ENCODE data around the gene NOX3. TPM values are rescaled to one million over a fixed set of nuclear protein-coding genes. Genes with fewer than 3 reads are reported as not detected.

The NOX3 gene
- total RNA-seq, 1 donor = not detected

- TF ChIP-seq CTCF (IDR thresholded peaks at IDR 0.05; ENCODE audit: extremely low read depth, low read depth, low read length) = no peak
- Histone ChIP-seq H3K4me2 (ENCODE audit: insufficient read depth, low read length) (no peak overlapping the region), H3K36me3 (ENCODE audit: insufficient read depth, low read length) (no peaks in the 10 kb centered on the region), H3K4me1 (ENCODE audit: insufficient read depth, low read length) (peaks cover 15% of the 10 kb centered on the region), H2AFZ (ENCODE audit: low read length) (peak overlapping the region; percentile 32), H3K27me3 (ENCODE audit: insufficient read depth, low read length) (no peaks in the 10 kb centered on the region), H3K4me3 (ENCODE audit: insufficient read depth, low read length) (no peak overlapping the region), H3K9me3 (ENCODE audit: low read depth, low read length) (no peaks in the 10 kb centered on the region), H3K27ac (ENCODE audit: low read depth, low read length) (no peak overlapping the region), H4K20me1 (ENCODE audit: insufficient read depth, low read length) (no peaks in the 10 kb centered on the region), H3K79me2 (ENCODE audit: insufficient read depth, low read length) (no peaks in the 10 kb centered on the region)
- DNase-seq (ENCODE audit: insufficient read length, low spot score, missing footprints) = no peak
Observed at GRCh38 chr6:155349129-155349528, 106.5 kb downstream of the NOX3 start.

GRCh38 chr6:155347800-155348199 is 107.8 kb downstream of the NOX3 start:
- peaks cover 10% of the 10 kb centered on the region for H3K4me1 ChIP-seq (ENCODE audit: insufficient read depth, low read length)
- H4K20me1 ChIP-seq (ENCODE audit: insufficient read depth, low read length) = no peaks in the 10 kb centered on the region
- no peak overlapping the region for H3K4me3 ChIP-seq (ENCODE audit: insufficient read depth, low read length)
- no peak overlapping the region for H3K4me2 ChIP-seq (ENCODE audit: insufficient read depth, low read length)
- H3K36me3 ChIP-seq (ENCODE audit: insufficient read depth, low read length) = no peaks in the 10 kb centered on the region
- no peak for DNase-seq (ENCODE audit: insufficient read length, low spot score, missing footprints)
- H3K79me2 ChIP-seq (ENCODE audit: insufficient read depth, low read length) = no peaks in the 10 kb centered on the region
- peak overlapping the region; percentile 39 for H2AFZ ChIP-seq (ENCODE audit: low read length)
- no peaks in the 10 kb centered on the region for H3K27me3 ChIP-seq (ENCODE audit: insufficient read depth, low read length)
- peak overlapping the region; percentile 11 for H3K27ac ChIP-seq (ENCODE audit: low read depth, low read length)
- H3K9me3 ChIP-seq (ENCODE audit: low read depth, low read length) = no peaks in the 10 kb centered on the region
- TF ChIP-seq CTCF (IDR thresholded peaks at IDR 0.05; ENCODE audit: extremely low read depth, low read depth, low read length) = no peak

GRCh38 chr6:155346957-155347356 is 108.7 kb downstream of the NOX3 start:
- no peaks in the 10 kb centered on the region for H3K27me3 ChIP-seq (ENCODE audit: insufficient read depth, low read length)
- H3K4me3 ChIP-seq (ENCODE audit: insufficient read depth, low read length) = no peak overlapping the region
- H3K9me3 ChIP-seq (ENCODE audit: low read depth, low read length) = no peaks in the 10 kb centered on the region
- H4K20me1 ChIP-seq (ENCODE audit: insufficient read depth, low read length) = no peaks in the 10 kb centered on the region
- H3K4me1 ChIP-seq (ENCODE audit: insufficient read depth, low read length) = peaks cover 9% of the 10 kb centered on the region
- DNase-seq (ENCODE audit: insufficient read length, low spot score, missing footprints) = no peak
- no peaks in the 10 kb centered on the region for H3K36me3 ChIP-seq (ENCODE audit: insufficient read depth, low read length)
- no peak overlapping the region for H2AFZ ChIP-seq (ENCODE audit: low read length)
- H3K79me2 ChIP-seq (ENCODE audit: insufficient read depth, low read length) = no peaks in the 10 kb centered on the region
- TF ChIP-seq CTCF (IDR thresholded peaks at IDR 0.05; ENCODE audit: extremely low read depth, low read depth, low read length) = no peak
- H3K4me2 ChIP-seq (ENCODE audit: insufficient read depth, low read length) = no peak overlapping the region
- no peak overlapping the region for H3K27ac ChIP-seq (ENCODE audit: low read depth, low read length)

Other genes starting within 250 kb of the NOX3 start
- not detected in 2 replicates for gene CLDN20, start 191.8 kb downstream of the NOX3 start, total RNA-seq
- gene TFB1M, start 141.4 kb downstream of the NOX3 start, total RNA-seq = 18.8 and 23.3 TPM in 2 replicates